HG03045 (cell line): Measurements from ENCODE around the gene CAMK1D.

Experiments used
- ATAC-seq: cut with Tn5 transposase; IDR thresholded peaks from one replicate; pipeline ENCODE4 v1.9.1; 2021; ENCODE audit warnings: mild to moderate bottlenecking, moderate library complexity; ENCODE audit not compliant: unreplicated experiment

The CAMK1D gene

DNA sequence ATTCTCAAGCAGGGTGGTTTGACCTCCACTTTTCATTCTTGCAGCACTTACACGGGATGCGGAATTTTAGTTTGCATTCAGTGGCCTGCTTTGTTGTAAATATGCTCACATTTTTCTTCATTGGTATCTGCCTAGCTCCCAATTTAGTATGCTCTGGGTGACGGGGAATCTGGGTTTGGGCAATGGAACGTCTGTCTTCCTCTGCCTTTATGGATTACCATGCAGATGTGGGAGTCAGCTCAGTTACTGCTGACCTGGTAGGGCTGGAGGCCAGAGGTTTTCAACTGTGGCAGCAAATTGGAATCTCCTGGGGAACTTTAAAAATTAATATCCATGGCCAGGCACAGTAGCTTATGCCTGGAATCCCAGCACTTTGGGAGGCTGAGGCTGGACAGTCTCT lies 161.6 kb downstream of the CAMK1D start:
- ATAC-seq, result no peak

DNA sequence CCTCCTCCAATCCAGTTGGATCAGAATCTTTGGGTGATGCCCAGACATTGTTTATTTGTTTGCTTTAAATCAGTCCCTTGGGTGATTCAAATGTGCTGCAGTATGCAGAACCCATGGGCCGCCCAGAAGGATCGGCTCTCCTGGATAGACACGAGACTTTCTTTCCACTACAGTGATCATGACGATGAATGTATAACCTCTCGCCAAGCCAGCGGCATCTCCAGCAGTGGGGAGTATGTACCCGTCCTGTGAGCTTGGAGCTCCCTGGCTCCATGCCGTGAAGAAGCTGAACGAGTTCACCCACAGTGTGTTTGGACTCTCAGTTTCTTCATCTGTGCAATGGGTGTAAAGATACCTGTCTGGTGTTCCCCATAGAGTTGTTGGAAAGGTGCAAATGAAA lies 162.3 kb downstream of the CAMK1D start:
- ATAC-seq, result no peak

- ATAC-seq, result no peak
Observed at GRCh38 chr10:12512332-12513002, 163.1 kb downstream of the CAMK1D start.

DNA sequence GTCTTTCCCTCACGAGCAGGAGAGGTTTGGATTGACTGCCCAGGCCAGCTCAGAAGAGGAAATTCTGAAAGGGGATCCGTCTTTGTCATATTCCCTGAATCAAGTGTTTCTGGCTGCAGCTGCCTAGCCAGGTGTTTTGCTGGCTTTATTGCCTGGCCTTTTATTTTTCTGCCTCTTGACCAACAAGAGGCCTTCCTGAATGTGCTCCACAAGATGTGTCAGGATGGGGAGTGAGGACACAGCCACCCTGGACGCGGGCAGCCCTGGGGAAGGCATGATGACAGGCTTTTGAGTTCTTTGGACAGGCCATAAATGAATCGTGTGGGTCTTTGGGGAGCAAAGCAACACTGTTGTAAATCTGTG lies 163.6 kb downstream of the CAMK1D start:
- no peak for ATAC-seq

- no peak for ATAC-seq
Observed at GRCh38 chr10:12513775-12514673, 164.7 kb downstream of the CAMK1D start.

DNA sequence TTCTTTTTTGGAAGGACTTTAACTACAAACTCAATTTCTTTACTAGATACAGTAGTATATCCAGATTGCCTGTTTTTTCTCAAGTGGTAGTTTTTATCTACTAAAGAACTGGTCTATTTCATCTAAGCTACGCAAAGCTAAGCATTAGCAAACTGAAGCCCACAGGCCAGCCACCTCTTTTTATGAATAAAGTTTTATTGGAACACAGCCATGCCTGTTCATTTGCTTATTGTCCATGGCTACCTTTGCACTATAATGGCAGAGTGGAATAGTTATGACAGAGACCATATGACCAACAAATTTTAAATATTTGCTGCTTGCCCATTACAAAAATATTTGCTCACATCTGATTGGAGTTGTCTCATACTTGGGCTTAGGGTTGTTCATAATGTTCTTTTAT lies 168.7 kb downstream of the CAMK1D start:
- no peak for ATAC-seq

- no peak for ATAC-seq
Observed at GRCh38 chr10:12521423-12521822, 172.1 kb downstream of the CAMK1D start.

DNA sequence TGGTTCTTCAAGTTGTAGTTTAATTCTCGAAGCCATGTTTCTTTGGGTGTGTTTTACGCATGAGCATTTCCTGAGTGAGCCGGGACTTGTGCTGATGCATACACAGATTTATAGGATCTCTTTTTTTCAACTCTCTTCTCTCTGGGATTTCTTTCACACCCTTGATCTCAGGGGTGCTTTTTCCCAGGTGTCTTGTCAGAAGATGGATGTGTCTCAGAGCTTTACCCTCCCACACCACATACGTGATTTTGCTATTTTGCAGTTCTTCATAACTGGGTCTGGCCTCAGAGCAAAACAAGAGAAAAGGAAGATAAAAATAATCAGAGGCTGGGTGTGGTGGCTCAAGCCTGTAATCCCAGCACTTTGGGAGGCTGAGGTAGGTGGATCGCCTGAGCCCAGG lies 177.0 kb downstream of the CAMK1D start:
- ATAC-seq, result no peak

GRCh38 chr10:12529976-12530375 lies 180.6 kb downstream of the CAMK1D start:
- no peak for ATAC-seq

DNA sequence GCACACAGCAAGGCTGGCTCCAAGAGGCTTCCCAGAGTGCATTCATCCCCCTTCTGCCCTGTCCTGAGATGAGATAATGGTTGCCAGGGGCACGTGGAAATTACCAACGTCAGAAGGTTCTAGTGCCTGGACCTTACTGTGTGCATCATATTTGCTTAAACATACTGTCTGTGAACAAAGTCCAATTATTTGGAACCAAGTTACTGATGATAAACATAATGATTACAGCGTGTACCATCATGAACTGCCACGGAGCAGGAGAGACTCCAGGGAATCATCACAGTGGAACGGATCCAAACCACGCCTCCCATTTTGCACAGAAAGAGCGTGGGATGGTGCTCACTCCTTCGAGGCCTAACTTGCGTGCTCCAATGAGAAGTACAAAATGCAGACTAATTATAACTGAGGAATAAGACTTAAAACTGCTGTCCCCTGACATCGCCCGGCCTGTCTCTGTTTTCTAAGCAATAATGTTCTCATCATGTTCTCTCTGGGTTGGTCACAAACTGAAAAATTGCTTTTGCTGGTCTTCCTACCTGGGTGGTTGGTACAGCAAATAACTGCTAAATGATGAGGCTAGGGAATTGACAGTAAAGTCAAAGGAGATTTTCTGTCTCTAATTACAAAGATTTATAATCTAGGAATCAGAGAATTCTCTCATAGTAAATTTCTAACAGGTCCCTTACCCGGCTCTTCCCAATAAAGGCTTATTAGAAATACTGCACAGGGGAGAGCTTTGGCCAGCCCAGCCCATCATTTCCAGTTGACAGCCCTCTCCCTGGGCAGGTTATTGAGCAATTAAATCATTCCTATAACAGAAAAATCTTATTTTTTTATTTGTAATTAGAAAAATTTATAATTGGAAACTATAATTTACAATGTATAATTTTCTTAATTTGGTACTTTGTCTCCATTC lies 182.2 kb downstream of the CAMK1D start:
- ATAC-seq, result no peak

- ATAC-seq, result no peak
Observed at GRCh38 chr10:12533151-12533550, 183.8 kb downstream of the CAMK1D start.

GRCh38 chr10:12533723-12534122 lies 184.4 kb downstream of the CAMK1D start:
- ATAC-seq, result no peak

DNA sequence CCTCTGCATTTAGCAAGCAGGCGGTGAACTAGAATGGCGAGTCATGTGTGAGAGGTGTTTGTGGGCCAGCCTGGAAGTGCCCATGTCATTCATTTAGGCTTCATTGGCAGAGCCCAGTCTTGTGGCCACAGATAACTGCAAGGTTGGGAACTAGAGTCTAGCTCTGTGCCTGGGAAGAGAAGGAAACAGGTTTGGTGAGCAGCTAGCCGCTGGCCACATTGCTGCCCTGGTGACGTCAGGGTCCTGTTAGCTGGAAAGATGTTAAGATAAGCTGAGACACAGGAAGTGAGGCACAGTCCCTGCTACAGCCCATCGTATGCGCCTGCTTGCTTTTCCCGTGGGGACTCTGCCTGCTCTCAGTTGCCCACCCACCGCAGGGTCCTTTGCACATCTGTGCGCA lies 185.5 kb downstream of the CAMK1D start:
- no peak for ATAC-seq

DNA sequence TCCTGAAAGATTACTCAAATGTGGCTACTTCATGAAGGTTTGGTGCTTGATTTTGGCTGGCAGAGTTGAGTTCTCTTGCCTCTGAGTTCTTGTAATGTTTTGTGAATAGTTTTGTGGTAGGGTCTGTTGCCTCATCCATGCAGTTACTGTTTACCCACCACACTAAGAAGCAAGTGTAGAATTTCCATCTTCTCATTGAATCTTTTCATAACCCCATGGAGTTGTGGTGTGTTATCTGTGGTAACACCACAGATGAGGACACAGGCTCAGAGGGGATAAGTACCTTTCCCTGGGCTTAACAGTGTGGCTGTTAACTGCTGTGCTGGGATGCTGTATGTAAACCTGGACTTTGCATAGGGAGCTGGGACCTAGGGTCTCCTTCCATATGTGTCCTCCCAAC lies 186.3 kb downstream of the CAMK1D start:
- no peak for ATAC-seq

- no peak for ATAC-seq
Observed at GRCh38 chr10:12538491-12538995, 189.2 kb downstream of the CAMK1D start.

- no peak for ATAC-seq
Observed at GRCh38 chr10:12539350-12540164, 190.2 kb downstream of the CAMK1D start.

DNA sequence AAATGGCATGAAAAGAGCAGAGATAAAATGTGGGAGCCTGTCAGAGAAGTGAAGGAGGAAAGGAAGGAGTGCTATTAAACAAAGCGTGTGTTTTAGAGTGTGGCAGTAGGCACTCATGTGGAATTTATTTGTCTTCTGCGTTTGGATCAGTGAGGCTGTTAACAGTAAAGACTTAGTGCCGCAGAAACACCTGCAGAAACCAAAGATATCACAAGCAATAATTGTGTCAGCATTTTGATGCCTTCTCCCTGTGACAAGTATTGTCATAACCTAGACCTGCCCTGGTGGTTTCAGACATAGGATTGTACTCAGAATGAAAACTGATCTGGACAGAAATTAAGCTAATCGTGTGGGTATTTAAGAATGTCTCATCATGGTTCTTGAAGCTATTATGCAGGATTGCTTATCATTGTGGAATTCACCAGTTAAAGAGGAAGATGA lies 191.0 kb downstream of the CAMK1D start:
- ATAC-seq, result no peak

DNA sequence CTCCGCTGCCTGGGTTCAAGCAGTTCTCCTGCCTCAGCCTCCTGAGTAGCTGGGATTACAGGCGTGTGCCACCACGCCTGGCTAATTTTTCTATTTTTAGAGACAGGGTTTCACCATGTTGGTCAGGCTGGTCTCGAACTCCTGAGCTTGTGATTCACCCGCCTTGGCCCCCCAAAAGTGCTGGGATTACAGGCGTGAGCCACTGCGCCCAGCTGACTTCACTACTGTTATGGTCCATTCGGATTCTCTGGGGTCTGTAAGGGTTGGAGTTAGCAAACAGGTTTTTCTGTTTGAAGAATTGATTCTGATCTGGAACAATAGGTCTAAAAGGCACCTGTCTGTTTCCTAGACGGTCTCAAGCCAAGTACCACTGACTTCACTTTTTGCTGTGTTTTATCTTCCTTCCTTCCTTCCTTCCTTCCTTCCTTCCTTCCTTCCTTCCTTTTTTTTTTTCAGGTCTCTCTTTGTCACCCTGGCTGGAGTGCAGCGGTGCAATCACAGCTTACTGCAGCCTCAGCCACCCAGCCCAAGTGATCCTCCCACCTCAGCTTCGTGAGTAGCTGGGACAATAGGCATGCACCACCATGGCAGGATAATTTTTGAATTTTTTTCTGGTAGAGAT lies 192.2 kb downstream of the CAMK1D start:
- ATAC-seq, result no peak

DNA sequence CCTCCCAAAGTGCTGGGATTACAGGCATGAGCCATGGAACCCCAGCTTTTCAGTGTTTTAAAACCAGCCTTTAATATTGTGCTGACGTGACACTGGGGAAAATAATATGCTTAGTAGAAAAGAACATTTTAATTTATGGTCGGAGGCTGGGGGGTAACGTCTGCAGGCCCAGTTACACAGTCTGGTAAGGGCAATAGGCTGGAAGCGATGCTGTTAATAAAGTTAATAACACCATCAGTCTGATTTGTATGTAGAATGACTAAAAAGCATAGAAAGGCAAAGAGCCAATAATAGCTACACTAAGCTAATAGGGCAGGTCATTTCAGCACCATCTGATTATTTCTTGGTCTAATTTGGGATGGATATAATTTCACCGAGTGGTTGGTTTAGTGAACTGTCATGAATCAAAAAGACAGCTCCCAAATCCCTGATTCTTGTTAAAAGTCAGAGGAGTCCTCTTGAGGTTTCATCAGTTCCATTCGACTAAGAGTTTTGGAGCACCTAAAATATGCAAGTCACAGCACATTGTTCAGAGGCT lies 192.9 kb downstream of the CAMK1D start:
- ATAC-seq, result no peak

- ATAC-seq, result no peak
Observed at GRCh38 chr10:12543589-12543988, 194.2 kb downstream of the CAMK1D start.
